Measurements from ENCODE around the gene NCAM1.

Gene NCAM1

GRCh38 chr11:113172382-113172951, 211.2 kb downstream of the NCAM1 start:
- POLR2A ChIA-PET: no interaction called here
- no peak for TF ChIP-seq ZNF133 (tag by site-specific recombination; IDR thresholded peaks at IDR 0.05)
- TF ChIP-seq, protein P1, sequence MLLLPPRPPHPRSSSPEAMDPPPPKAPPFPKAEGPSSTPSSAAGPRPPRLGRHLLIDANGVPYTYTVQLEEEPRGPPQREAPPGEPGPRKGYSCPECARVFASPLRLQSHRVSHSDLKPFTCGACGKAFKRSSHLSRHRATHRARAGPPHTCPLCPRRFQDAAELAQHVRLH (tag by site-specific recombination; IDR thresholded peaks at IDR 0.05): no peak
- H3K4me3 ChIP-seq (ENCODE audit: low read depth, low read length): no peak overlapping the region
- peaks cover 6% of the 10 kb centered on the region for H3K4me1 ChIP-seq (ENCODE audit: control insufficient read depth, insufficient read depth, low read length)
- no peaks in the 10 kb centered on the region for H3K9me3 ChIP-seq (ENCODE audit: control insufficient read depth, insufficient read depth, low read depth, low read length)
- CTCF ChIA-PET: interaction anchor here (0.6 to 1.6 kb wide), 5 partner anchors 10 to 118 kb away, joined by 3 to 5 read pairs (median 3); no protein-coding TSS in a partner anchor
- no peaks in the 10 kb centered on the region for H3K36me3 ChIP-seq (ENCODE audit: control insufficient read depth in 2 of 2, insufficient read depth in 1 of 2, low read length in 2 of 2)
- no peak overlapping the region for H3K27ac ChIP-seq (ENCODE audit: extremely low read depth, low read depth, low read length)

DNA sequence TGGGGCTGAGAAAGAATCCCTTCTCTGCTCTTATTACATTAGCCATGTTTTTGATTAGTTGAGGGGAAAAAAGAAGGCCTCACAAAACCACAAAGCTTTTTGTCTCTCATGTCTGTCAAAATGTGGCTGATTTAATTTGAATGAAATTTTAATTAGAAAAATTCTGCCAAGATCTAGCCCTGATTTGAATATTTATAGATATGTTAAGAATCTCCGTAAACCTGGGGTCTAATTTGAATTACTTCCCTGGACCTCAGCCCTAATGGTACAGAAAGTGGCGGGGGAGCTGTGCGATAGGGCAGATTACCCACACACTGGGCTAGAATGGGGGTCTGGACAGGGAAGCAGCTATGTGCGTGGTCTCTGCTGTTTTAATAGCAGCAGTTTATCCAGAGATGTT, 211.9 kb downstream of the NCAM1 start:
- H3K4me1 ChIP-seq (ENCODE audit: control insufficient read depth, insufficient read depth, low read length): peaks cover 3% of the 10 kb centered on the region
- H3K4me3 ChIP-seq (ENCODE audit: low read depth, low read length): no peak overlapping the region
- no peaks in the 10 kb centered on the region for H3K36me3 ChIP-seq (ENCODE audit: control insufficient read depth in 2 of 2, insufficient read depth in 1 of 2, low read length in 2 of 2)
- ChIA-PET CTCF (interaction anchor here (0.6 to 1.3 kb wide), 3 partner anchors 44 to 378 kb away, joined by 3 to 5 read pairs (median 3); no protein-coding TSS in a partner anchor), POLR2A (no interaction called here)
- no peak for TF ChIP-seq ZNF654 (tag by site-specific recombination; IDR thresholded peaks at IDR 0.05; ENCODE audit: low read depth)
- no peaks in the 10 kb centered on the region for H3K9me3 ChIP-seq (ENCODE audit: control insufficient read depth, insufficient read depth, low read depth, low read length)
- no peak overlapping the region for H3K27ac ChIP-seq (ENCODE audit: extremely low read depth, low read depth, low read length)

GRCh38 chr11:113174882-113175281, 213.7 kb downstream of the NCAM1 start:
- H3K9me3 ChIP-seq (ENCODE audit: control insufficient read depth, insufficient read depth, low read depth, low read length): no peaks in the 10 kb centered on the region
- no peak overlapping the region for H3K4me3 ChIP-seq (ENCODE audit: low read depth, low read length)
- POLR2A ChIA-PET: no interaction called here
- no peaks in the 10 kb centered on the region for H3K36me3 ChIP-seq (ENCODE audit: control insufficient read depth in 2 of 2, insufficient read depth in 1 of 2, low read length in 2 of 2)
- H3K4me1 ChIP-seq (ENCODE audit: control insufficient read depth, insufficient read depth, low read length): peaks cover 3% of the 10 kb centered on the region; the same call in 1 of the 2 replicates
- CTCF ChIA-PET: no interaction called here
- peak; percentile 66 for TF ChIP-seq GLIS1 (tag by site-specific recombination; IDR thresholded peaks at IDR 0.05)
- TF ChIP-seq MYNN (tag by site-specific recombination; IDR thresholded peaks at IDR 0.05; ENCODE audit: borderline replicate concordance): peak; percentile 91
- TF ChIP-seq ZNF610 (tag by site-specific recombination; IDR thresholded peaks at IDR 0.05; ENCODE audit: borderline replicate concordance): no peak
- TF ChIP-seq, protein P2, sequence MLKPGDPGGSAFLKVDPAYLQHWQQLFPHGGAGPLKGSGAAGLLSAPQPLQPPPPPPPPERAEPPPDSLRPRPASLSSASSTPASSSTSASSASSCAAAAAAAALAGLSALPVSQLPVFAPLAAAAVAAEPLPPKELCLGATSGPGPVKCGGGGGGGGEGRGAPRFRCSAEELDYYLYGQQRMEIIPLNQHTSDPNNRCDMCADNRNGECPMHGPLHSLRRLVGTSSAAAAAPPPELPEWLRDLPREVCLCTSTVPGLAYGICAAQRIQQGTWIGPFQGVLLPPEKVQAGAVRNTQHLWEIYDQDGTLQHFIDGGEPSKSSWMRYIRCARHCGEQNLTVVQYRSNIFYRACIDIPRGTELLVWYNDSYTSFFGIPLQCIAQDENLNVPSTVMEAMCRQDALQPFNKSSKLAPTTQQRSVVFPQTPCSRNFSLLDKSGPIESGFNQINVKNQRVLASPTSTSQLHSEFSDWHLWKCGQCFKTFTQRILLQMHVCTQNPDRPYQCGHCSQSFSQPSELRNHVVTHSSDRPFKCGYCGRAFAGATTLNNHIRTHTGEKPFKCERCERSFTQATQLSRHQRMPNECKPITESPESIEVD (tag by site-specific recombination; IDR thresholded peaks at IDR 0.05): 0 out of 2 replicates have a peak, but pooled peaks have one; percentile 13
- TF ChIP-seq ZBTB20 (tag by site-specific recombination; IDR thresholded peaks at IDR 0.05): 0 out of 2 replicates have a peak, but pooled peaks have one; percentile 20
- no peak overlapping the region for H3K27ac ChIP-seq (ENCODE audit: extremely low read depth, low read depth, low read length)

GRCh38 chr11:113176599-113177360, 215.6 kb downstream of the NCAM1 start:
- no peak overlapping the region for H3K4me3 ChIP-seq (ENCODE audit: low read depth, low read length)
- ChIA-PET CTCF (interaction anchor here (0.6 kb wide), 1 partner anchor 11 kb away, joined by 6 read pairs; no protein-coding TSS in a partner anchor), POLR2A (no interaction called here)
- H3K9me3 ChIP-seq (ENCODE audit: control insufficient read depth, insufficient read depth, low read depth, low read length): no peaks in the 10 kb centered on the region
- no peaks in the 10 kb centered on the region for H3K36me3 ChIP-seq (ENCODE audit: control insufficient read depth in 2 of 2, insufficient read depth in 1 of 2, low read length in 2 of 2)
- H3K4me1 ChIP-seq (ENCODE audit: control insufficient read depth, insufficient read depth, low read length): peaks cover 3% of the 10 kb centered on the region; the same call in 1 of the 2 replicates
- no peak overlapping the region for H3K27ac ChIP-seq (ENCODE audit: extremely low read depth, low read depth, low read length)
- TF ChIP-seq ZNF629 (tag by site-specific recombination; IDR thresholded peaks at IDR 0.05): 0 out of 2 replicates have a peak, but pooled peaks have one; percentile 21
- no peak for TF ChIP-seq HOXA7 (CRISPR knock-in tag; IDR thresholded peaks at IDR 0.05; ENCODE audit: borderline replicate concordance)
- TF ChIP-seq, protein P3, sequence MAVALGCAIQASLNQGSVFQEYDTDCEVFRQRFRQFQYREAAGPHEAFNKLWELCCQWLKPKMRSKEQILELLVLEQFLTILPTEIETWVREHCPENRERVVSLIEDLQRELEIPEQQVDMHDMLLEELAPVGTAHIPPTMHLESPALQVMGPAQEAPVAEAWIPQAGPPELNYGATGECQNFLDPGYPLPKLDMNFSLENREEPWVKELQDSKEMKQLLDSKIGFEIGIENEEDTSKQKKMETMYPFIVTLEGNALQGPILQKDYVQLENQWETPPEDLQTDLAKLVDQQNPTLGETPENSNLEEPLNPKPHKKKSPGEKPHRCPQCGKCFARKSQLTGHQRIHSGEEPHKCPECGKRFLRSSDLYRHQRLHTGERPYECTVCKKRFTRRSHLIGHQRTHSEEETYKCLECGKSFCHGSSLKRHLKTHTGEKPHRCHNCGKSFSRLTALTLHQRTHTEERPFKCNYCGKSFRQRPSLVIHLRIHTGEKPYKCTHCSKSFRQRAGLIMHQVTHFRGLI (tag by site-specific recombination; IDR thresholded peaks at IDR 0.05): no peak
- no peak for TF ChIP-seq ZNF311 (tag by site-specific recombination; IDR thresholded peaks at IDR 0.05; ENCODE audit: borderline replicate concordance)
- TF ChIP-seq TSHZ1 (tag by site-specific recombination; IDR thresholded peaks at IDR 0.05; ENCODE audit: borderline replicate concordance): no peak
- TF ChIP-seq ZNF658 (tag by site-specific recombination; IDR thresholded peaks at IDR 0.05): no peak
- no peak for TF ChIP-seq ZNF571 (tag by site-specific recombination; IDR thresholded peaks at IDR 0.05)
- TF ChIP-seq, protein P2 (tag by site-specific recombination; IDR thresholded peaks at IDR 0.05): no peak
- TF ChIP-seq ZNF335 (tag by site-specific recombination; conservative IDR thresholded peaks at IDR 0.05): no peak; the same call in 1 of the 2 replicates

All from HEK293 (cell line).